ENCODE data around the gene C3orf52. TPM values are rescaled to one million over a fixed set of nuclear protein-coding genes. Genes with fewer than 3 reads are reported as not detected.
A peak's percentile ranks its signal among the peaks of the same experiment; 100 is the strongest.

The C3orf52 gene
- total RNA-seq, 1 experiment from 2014 or later: 12.6 TPM

- peak; percentile 94 for ATAC-seq
- Histone ChIP-seq H3K27ac (ENCODE audit: low read length) (no peak overlapping the region), H3K4me1 (ENCODE audit: control insufficient read depth, insufficient read depth, low read length) (no peaks in the 10 kb centered on the region), H3K36me3 (ENCODE audit: control insufficient read depth, insufficient read depth, low read length) (no peaks in the 10 kb centered on the region), H3K9me3 (ENCODE audit: control insufficient read depth, insufficient read depth, low read depth, low read length) (no peaks in the 10 kb centered on the region), H3K27me3 (ENCODE audit: control insufficient read depth, insufficient read depth, low read length) (no peaks in the 10 kb centered on the region), H3K4me3 (ENCODE audit: low read depth in 2 of 2, low read length in 2 of 2) (no peak overlapping the region)
- in situ Hi-C loops (cut with HindIII; ENCODE audit: low pct_unique_long_range_greater_than_20kb, low sequenced_read_pairs): no loop called here
- no TSS peak for BruUV-seq (replicated peaks)
- peak; percentile 46 for DNase-seq (ENCODE audit: low read depth, low spot score)
- TF ChIP-seq SIN3A (IDR thresholded peaks at IDR 0.05; ENCODE audit: borderline replicate concordance, insufficient read depth, low read depth, low read length) (no peak), CTCF (IDR thresholded peaks at IDR 0.05) (peak; percentile 86), POLR2AphosphoS5 (IDR thresholded peaks at IDR 0.05; ENCODE audit: low read depth, low read length) (no peak), REST (IDR thresholded peaks at IDR 0.05; ENCODE audit: insufficient read depth in 1 of 2, low read depth in 2 of 2, low read length in 1 of 2) (no peak), TCF7L2 (IDR thresholded peaks at IDR 0.05; ENCODE audit: low read depth, low read length) (no peak)
- intact Hi-C loops (cut with micrococcal nuclease; ENCODE audit: unreplicated experiment): no loop called here
- CTCF ChIA-PET: interaction anchor here (0.6 to 1.1 kb wide), 6 partner anchors 14 to 431 kb away, joined by 3 to 4 read pairs (median 4); partner anchors contain the start of gene GCSAM
- POLR2A ChIA-PET: no interaction called here
Observed at GRCh38 chr3:112111785-112112402, 25.7 kb downstream of the C3orf52 start.

- no TSS peak for BruUV-seq (replicated peaks)
- in situ Hi-C loops (cut with HindIII; ENCODE audit: low pct_unique_long_range_greater_than_20kb, low sequenced_read_pairs): no loop called here
Observed at GRCh38 chr3:112114576-112115160, 28.5 kb downstream of the C3orf52 start.

More at GRCh38 chr3:112114576-112115160, 28.5 kb downstream of the C3orf52 start:
- H3K27ac ChIP-seq (ENCODE audit: low read length): no peak overlapping the region
- H3K4me1 ChIP-seq (ENCODE audit: control insufficient read depth, insufficient read depth, low read length): no peaks in the 10 kb centered on the region
- no peaks in the 10 kb centered on the region for H3K36me3 ChIP-seq (ENCODE audit: control insufficient read depth, insufficient read depth, low read length)
- CTCF ChIA-PET: no interaction called here
- POLR2A ChIA-PET: no interaction called here
- intact Hi-C loops (cut with micrococcal nuclease; ENCODE audit: unreplicated experiment): no loop called here
- no peak for ATAC-seq
- TF ChIP-seq CTCF (IDR thresholded peaks at IDR 0.05) (no peak), SIN3A (IDR thresholded peaks at IDR 0.05; ENCODE audit: borderline replicate concordance, insufficient read depth, low read depth, low read length) (no peak), TCF7L2 (IDR thresholded peaks at IDR 0.05; ENCODE audit: low read depth, low read length) (no peak), POLR2AphosphoS5 (IDR thresholded peaks at IDR 0.05; ENCODE audit: low read depth, low read length) (no peak), REST (IDR thresholded peaks at IDR 0.05; ENCODE audit: insufficient read depth in 1 of 2, low read depth in 2 of 2, low read length in 1 of 2) (no peak)
- no peak overlapping the region for H3K4me3 ChIP-seq (ENCODE audit: low read depth in 2 of 2, low read length in 2 of 2)
- H3K27me3 ChIP-seq (ENCODE audit: control insufficient read depth, insufficient read depth, low read length): no peaks in the 10 kb centered on the region
- no peak for DNase-seq (ENCODE audit: low read depth, low spot score)
- no peaks in the 10 kb centered on the region for H3K9me3 ChIP-seq (ENCODE audit: control insufficient read depth, insufficient read depth, low read depth, low read length)

All from Panc1 (cell line).